Tibial nerve (tissue), 3 donors: ENCODE measurements around the gene MRTFA.

Experiments
- CTCF ChIP-seq, 5 experiments: fragments of 200-600 bp in 3 of 5; fragments of 450-650 bp in 2 of 5; sonication (generic) in 3 of 5; IDR thresholded peaks; one replicate each; pipeline ENCODE4 v1.5.1; 2016 to 2019; ENCODE audit warnings: antibody characterized with exemption in 5 of 5, mild to moderate bottlenecking in 3 of 5, moderate library complexity in 2 of 5
- POLR2A ChIP-seq, 2 donors: fragments of 450-650 bp; IDR thresholded peaks; one replicate each; pipeline ENCODE4 v1.6.1; 2017; ENCODE audit warnings: antibody characterized with exemption in 2 of 2, mild to moderate bottlenecking in 2 of 2, moderate library complexity in 2 of 2

- TF ChIP-seq CTCF (IDR thresholded peaks at IDR 0.05) (no peak), POLR2A (IDR thresholded peaks at IDR 0.05) (no peak)
Observed at GRCh38 chr22:40651057-40651456, 14.5 kb upstream of the MRTFA start.
